GM19193 (cell line): ENCODE measurements around the gene SMAD3.

ENCODE experiments used
- POLR2A ChIP-seq: IDR thresholded peaks from 4 replicates; pipeline ENCODE4 v1.6.1; 2011; ENCODE audit not compliant: insufficient read depth, insufficient read length; ENCODE audit errors: extremely low read depth

Gene SMAD3

GRCh38 chr15:67124911-67125588 lies 59.6 kb downstream of the SMAD3 start:
- TF ChIP-seq POLR2A = no peak

DNA sequence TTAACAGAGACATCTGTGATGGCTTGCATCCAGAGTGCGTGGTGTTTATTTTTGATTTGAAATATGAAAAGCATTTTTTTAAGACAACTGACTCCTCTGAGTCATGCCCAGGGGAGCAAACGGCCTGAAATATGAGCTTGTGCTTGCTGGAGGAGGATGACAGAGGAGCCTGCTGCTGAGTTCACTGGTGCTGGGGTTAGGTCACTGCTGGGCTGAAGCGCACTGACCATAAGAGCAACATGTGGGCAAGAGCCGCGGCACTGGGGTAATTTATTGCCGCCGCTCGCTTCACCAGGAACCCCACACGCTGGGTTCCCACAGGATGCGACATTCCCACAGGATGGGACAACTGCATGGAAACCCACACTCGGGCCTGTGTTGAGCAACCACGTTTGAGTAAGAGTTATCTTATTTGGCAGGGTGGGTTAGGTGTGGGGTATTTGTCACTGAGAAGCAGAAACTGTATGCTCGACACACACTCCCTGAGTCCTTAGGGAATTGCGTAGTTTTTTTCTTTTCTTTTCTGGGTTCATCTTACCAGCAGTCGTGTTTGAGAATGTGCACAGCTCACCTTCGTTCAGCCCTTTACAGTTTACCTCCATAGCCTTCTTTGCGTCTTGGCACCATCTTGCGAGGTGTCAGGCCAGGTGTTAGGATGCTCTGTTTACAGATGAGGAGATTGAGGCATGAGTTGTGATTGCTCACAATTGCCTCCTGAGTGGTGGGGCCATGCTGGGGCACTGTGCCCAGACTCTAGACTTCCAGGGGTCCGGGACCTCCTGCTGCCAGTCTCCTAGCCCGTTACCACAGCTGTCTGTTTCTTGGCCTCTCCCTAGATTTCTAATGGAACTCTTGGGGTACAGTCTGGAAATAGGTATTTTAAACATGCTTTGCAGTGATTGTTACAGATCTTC lies 60.4 kb downstream of the SMAD3 start:
- no peak for TF ChIP-seq POLR2A

GRCh38 chr15:67126551-67127330 lies 61.3 kb downstream of the SMAD3 start:
- no peak for TF ChIP-seq POLR2A

GRCh38 chr15:67127331-67127664 lies 61.9 kb downstream of the SMAD3 start:
- no peak for TF ChIP-seq POLR2A

DNA sequence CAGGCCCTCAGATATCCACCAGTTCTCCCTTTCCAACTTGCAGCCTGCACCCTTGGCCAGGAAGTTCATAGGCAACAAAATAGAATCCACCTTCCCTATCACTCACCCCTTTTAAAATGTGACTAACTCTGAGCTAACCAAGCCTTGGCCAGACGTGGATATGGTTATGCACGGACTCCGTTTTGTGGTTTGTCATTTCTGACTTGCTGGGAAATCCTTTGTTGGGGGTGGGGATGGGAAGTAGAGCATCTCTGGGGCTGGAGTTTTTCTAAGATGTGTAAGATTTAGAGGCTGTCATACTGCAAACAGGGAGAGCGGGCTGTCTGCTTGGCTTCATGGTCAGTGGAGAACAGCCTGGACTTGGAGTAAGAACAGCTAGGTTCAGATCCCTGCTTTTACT lies 62.6 kb downstream of the SMAD3 start:
- no peak for TF ChIP-seq POLR2A

- TF ChIP-seq POLR2A = no peak
Measured at GRCh38 chr15:67130166-67130565, 64.8 kb downstream of the SMAD3 start.

DNA sequence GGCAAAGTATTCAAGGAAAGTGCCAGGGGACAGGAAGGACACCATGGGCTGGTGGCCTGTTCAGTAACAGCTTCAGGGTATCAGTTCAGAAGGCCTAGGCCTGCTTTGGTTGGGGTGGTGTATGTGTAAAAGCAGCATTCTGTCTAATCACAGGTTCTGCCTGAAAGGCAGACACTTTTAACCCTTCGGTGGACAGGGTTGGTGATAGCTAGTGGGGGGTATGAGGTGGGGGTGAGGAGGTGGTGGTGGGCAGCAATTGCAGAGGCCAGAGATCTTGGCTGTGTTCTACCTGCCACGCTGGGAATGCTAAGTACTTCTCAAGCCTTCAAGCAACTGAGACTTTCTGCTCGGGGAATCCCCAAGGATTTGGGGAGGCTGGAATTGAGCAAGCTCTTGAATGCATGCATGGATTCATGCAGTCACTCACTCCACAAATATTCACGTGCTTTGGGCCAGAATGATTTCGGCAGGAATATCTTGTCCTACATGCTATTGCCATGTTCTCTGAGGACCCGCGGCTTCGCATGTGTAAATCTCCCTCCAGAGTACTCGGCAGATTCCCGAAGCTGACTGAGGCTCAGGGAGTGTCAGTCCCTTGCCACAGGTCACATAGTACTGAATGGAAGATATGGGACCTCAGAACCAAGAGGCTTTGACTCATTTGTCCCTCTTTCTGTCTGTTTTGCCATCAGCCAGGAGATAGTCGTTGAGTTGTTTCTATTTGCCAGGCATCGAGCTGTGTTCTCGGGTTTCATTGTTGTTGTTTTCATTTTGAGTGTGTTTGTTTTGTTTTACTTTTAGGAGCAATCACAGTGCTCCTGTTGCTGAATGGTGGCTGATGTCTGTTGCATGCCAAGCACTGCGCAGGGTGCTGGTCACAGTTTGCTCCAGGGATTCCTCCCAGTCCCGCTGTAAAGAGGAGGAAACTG lies 65.5 kb downstream of the SMAD3 start:
- no peak for TF ChIP-seq POLR2A

GRCh38 chr15:67132276-67132675 lies 66.9 kb downstream of the SMAD3 start:
- TF ChIP-seq POLR2A = no peak

DNA sequence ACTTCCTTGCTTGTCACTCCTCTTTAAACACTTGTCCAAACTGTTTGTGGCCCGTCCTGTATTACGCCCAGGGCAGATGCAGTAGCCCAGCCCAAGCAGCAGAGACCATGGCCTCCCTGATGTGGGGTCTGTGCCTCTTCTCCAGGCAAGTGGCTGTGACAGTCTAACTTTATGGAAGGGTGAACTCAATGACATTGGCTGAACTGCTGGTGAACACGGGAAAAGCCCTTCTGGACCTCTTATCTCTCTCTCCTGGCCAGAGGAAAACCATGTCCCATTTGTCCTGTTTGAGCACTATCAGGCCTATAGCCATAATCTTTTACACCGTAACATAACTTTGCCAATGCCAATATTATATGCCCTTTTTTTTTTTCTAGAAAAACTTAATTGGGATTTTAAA lies 67.6 kb downstream of the SMAD3 start:
- no peak for TF ChIP-seq POLR2A

DNA sequence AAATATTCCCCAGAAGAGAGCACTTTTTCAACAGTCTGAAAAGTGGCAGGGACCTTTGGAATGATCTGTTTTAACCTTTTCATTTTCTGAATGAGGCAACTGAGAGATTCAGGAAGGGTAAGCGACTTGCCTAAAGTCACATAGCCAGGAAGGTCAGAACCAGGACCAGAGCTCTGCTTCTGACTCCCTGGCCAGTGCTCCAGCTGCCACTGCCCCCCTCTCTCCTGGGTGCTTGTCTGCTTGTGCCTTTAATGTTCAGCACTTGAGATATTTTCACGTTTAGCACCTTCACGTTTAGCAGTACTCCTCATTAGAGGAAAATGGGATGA lies 68.3 kb downstream of the SMAD3 start:
- TF ChIP-seq POLR2A = no peak

DNA sequence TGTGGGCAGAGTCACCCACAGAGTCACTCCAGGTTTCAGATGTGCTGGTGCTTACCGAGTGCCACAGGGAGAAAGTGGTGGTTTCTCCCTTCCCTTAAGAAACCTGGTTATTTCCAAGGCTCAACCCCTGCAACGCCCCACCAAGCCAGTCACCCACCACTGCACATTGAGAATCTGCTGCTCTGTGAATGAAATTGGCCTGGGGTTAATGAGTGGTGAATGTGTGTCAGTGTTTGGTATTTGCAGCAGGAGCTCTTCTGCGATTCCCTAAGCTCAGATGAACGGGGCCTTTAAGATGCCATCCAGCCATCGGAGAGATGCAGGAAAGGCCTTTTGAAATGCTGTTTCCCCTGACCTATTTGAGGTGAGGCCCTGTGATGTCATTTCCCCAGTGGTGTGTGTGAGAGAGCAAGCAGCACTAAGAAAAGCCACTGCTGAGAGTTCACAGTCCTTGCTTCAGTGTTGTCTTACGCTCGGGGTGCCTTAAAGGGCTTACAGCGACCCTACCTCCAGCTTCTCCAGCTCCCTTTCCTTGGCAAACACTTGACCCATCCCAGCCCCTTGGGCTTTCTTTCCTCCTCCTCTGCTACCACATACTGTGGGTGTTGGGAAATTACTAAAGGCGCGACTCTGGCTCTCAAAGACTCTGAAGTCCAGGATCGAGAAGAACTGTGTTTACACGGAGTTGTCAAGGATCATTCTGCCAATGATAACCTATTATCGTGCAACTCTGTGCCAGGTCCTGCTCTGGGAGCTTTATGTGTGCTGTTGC lies 68.9 kb downstream of the SMAD3 start:
- TF ChIP-seq POLR2A = no peak

DNA sequence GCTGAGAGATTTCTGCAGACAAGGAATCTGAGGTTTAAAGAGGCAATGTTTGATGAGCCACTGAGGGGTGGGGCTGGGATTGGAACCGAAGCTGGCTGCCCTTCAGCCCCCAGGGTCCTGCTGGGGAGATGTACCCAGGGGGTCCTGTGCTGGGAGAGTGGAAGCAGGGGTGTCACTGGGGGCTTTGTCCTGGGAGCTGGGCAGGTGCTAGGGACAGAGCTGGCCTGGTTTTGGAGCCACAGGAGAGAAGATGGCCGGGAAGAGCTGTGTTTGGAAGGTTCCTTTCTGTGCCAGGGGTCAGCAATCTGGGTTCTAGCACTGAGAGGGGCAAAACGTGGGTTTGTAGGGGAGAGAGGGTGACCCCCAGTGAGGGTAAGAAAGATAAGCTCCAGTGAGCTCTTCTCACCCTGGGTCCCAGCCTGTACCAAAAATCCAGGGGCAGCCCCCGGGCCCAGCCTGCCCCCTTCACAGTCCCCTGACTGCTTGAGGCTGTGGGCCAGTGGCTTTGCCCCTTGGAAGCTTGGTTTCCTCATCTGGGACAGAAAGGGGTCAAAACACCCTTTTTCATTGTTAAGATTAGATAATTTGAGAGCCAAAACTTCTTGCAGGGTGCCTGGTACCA lies 69.6 kb downstream of the SMAD3 start:
- no peak for TF ChIP-seq POLR2A

- no peak for TF ChIP-seq POLR2A
Measured at GRCh38 chr15:67135494-67135893, 70.1 kb downstream of the SMAD3 start.
